GM18505 (cell line): ENCODE measurements around the gene ATF4.
"Not testable (repeated sequence)": the region's sequence is repeated elsewhere in the genome, so short reads cannot be mapped to it uniquely, and the experiment has no call there.

Experiments used
- ATAC-seq: cut with Tn5 transposase; IDR thresholded peaks from one replicate; pipeline ENCODE4 v1.9.1; 2021; ENCODE audit not compliant: unreplicated experiment
- POLR2A ChIP-seq: IDR thresholded peaks from 4 replicates; pipeline ENCODE4 v1.6.1; 2011; ENCODE audit warnings: borderline replicate concordance; ENCODE audit not compliant: insufficient read depth, insufficient read length; ENCODE audit errors: extremely low read depth

Gene ATF4

GRCh38 chr22:39494471-39495120 lies 25.8 kb upstream of the ATF4 start:
- no peak for TF ChIP-seq POLR2A
- ATAC-seq, result no peak

DNA sequence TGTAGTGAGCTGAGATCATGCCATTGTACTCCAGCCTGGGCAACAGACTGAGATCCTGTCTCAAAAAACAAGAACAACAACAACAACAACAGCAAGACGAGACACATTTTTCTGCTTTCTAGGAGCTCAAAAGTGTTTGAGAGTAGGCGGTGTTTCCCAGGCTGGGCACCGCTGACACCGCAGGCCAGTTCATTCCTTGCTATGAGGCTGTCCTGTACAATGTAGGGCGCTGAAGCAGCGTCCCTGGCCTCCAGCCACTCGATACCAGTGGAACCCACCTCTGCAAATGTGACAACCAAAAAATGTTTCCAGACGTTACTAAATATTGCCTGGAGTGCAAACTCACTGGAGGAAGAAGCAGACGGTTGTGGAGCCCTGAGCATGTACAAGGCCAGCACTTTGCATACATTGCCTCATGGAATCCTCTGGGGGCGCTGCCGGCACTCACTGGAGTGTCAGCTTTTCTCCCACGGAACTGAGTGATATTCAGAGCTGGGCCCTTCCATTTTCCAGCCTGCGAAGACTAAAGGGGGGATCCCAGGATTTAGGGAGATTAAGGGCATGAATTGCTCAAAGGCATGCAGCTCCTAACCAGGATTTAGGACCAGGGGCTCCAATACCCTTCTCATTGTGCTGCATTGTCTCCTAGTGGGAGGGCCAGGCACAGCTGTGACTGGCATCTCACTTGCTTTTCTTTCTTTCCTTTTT lies 24.1 kb upstream of the ATF4 start:
- no peak for TF ChIP-seq POLR2A
- no peak for ATAC-seq

- no peak for TF ChIP-seq POLR2A
- ATAC-seq, result no peak
These were observed 22.9 kb upstream of the ATF4 start for GRCh38 chr22:39497429-39497828.

- no peak for ATAC-seq
- no peak for TF ChIP-seq POLR2A
These were observed 22.0 kb upstream of the ATF4 start for GRCh38 chr22:39498368-39498767.

DNA sequence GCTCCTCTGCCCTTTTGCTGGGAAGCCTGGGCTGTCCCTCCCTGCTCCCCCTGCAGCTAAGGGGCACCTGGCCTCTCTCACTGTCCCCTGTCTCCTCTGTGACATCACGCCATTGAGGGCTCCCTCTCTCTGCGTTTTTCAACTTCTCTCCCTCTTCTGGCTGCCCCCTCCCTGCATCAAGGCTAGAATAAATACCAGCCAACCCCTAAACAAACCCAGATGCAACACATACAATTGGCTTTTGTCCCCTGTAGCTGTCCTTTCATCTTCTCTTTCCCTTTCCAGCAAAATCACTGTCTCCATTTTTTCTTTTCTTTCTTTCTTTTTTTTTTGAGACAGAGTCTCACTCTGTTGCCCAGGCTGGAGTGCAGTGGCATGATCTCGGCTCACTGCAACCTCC lies 21.6 kb upstream of the ATF4 start:
- no peak for ATAC-seq
- no peak for TF ChIP-seq POLR2A

DNA sequence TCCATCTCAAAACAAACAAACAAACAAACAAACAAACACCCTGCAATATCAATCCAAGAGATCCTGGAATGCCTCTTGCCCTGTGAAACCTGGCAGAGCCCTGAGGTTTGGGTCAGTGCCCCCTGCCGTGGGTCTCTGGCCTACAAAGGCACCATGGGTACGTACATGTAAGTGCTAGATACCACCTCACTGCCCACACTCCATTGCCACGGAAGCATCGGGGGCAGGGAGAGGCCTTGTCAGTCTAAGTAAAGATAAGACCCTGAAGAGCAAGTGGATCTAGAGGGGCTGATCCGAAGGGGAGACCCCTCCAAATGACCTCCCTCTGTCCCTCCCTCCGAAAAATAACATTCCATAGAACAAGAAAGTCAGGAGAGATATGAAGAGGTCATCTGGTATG lies 20.3 kb upstream of the ATF4 start:
- ATAC-seq, result no peak
- no peak for TF ChIP-seq POLR2A

DNA sequence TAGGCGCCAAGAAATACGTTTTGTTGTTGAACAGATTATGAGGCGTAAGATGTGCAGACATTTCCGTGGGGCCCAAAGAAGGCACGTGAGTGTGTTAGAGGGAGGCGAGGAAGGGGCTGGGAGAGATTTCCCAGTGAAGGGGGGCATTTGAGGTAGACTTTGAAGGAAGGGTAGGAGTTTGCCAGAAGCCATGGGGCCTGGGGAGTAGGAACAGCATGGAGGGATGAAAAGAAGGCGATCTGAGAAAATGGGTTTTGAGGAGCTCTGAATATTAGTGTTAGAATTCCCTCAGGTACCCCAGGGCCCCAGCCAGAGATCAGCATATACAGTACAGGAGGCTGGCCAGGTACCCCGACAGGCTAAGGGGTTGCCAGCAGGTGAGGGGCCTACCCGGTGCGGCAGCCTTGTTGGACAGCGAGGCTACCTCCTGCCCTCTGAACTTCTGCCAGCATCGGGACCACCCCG lies 18.7 kb upstream of the ATF4 start:
- ATAC-seq, result no peak
- TF ChIP-seq POLR2A, result no peak

DNA sequence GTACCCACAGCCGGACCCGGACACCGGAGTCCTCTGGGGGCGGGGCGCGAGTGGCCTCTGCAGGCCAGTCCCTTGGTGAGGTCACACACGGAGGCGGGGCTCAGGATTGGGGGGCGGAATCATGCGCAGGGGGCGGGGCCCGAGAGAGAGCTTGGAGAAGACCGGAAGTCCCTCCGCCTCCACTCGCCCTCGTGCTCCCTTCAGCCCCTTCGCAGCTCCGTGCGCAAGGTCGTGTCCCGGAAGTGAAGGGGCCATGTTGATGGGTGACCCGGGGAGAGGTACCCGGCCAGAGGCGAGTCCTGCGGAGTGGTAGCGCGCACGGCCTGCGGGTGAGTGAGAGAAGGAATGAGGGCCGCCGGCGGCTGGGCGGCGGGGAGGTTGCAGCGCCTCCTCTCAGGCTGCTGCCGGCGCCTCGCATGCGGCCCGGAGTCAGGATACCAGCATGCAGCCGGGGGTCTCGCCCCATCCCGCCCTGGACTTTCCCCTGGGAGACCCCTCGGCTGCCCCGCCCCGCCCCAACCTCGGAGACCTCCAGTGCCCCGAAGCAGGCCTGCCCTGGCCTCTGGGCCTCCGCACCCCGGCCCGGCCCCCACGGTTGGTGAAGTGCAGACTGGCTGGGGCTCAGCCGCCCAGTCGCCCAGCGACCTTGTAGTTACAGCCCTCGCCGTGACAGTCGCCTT lies 18.1 kb upstream of the ATF4 start, which contains the start of gene MIEF1:
MIEF1 (plus strand) TSS at position 182 of the 680 bp plus-strand sequence. CDS start 9,005 bp downstream, outside the sequence.
- peak; percentile 74 for TF ChIP-seq POLR2A

GRCh38 chr22:39502789-39503409 lies 17.5 kb upstream of the ATF4 start:
- no peak for TF ChIP-seq POLR2A
- no peak for ATAC-seq

More for the DNA sequence above, 18.1 kb upstream of the ATF4 start, which contains the start of gene MIEF1:
- peak; percentile 82 for ATAC-seq

DNA sequence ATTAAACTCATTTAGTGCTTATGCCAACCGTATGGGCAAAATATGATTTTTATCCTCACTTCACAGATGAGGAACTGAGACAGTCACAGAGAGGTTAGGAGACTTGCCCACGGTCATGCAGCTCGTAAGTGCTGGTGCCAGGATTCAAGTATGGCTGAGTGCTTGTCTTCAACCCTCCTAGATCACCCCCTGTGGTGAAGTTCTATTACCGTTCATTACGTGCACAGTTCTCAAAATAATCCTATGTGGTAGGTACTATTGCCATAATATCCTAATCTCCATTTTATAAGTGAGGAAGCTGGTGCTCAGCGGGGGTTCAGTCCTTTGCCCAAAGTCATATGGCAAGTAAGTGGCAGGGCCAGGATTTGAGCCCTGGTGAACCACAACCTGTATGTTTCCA lies 16.7 kb upstream of the ATF4 start:
- no peak for ATAC-seq

GRCh38 chr22:39504071-39504470 lies 16.3 kb upstream of the ATF4 start:
- TF ChIP-seq POLR2A, result no peak
- ATAC-seq, result no peak

More for the DNA sequence above, 16.7 kb upstream of the ATF4 start:
- no peak for TF ChIP-seq POLR2A

DNA sequence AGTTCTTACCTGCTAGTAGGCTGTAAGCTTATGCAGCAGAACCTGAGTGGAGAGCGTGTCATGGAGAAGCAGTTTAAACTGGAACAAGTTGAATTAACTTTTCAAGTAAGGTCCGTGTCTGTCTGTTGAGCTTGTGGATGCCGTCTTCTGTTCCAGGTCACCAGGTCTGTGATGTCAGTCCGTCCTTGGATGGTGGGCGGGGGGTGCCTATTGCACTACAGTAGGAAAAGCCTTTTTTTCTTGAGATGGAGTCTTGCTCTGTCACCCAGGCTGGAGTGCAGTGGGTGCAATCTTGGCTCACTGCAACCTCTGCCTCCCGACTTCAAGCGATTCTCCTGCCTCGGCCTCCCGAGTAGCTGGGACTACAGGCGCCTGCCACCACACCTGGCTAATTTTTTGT lies 13.3 kb upstream of the ATF4 start:
- ATAC-seq, result not testable (repeated sequence)

- TF ChIP-seq POLR2A, result no peak
- ATAC-seq, result no peak
These were observed 12.0 kb upstream of the ATF4 start for GRCh38 chr22:39508393-39508792.
